HEK293 (cell line): ENCODE results near the gene GGNBP2.

Source experiments
- CTCF ChIA-PET: fragments of 350-600 bp; formaldehyde crosslinking; extraction: SDS; loops from one replicate; lab custom pipeline; 2021; ENCODE audit warnings: antibody characterized with exemption; lab: Yijun Ruan, JAX
- POLR2A ChIA-PET: fragments of 300-600 bp; formaldehyde crosslinking; extraction: SDS; loops from one replicate; lab custom pipeline; 2020; ENCODE audit warnings: antibody characterized with exemption, inconsistent platforms; lab: Yijun Ruan, JAX
- H3K27ac ChIP-seq: fragments of 200-500 bp; sonication (Bioruptor generic); 2 replicates; pipeline ENCODE4 v1.5.1; 2014; ENCODE audit warnings: low read depth, low read length, control low read depth, inconsistent platforms; ENCODE audit errors: extremely low read depth
- H3K36me3 ChIP-seq, 2 experiments: fragments of 200-500 bp in 1 of 2; sonication (Bioruptor generic) in 1 of 2; 1 replicate in 1 of 2; 2 replicates in 1 of 2; pipeline ENCODE4 v1.5.1; 2014 to 2017; ENCODE audit warnings: inconsistent platforms in 2 of 2, low read length in 2 of 2; ENCODE audit not compliant: control insufficient read depth in 2 of 2, insufficient read depth in 1 of 2
- H3K4me1 ChIP-seq: fragments of 200-500 bp; sonication (Bioruptor generic); 2 replicates; pipeline ENCODE4 v1.5.1; 2014; ENCODE audit warnings: mild to moderate bottlenecking, low read length, inconsistent platforms; ENCODE audit not compliant: control insufficient read depth, insufficient read depth
- H3K4me3 ChIP-seq: 2 replicates; pipeline ENCODE4 v1.5.1; 2011; ENCODE audit warnings: low read depth, mild to moderate bottlenecking, control low read depth, low read length, moderate library complexity
- H3K9me3 ChIP-seq: fragments of 200-500 bp; sonication (Bioruptor generic); 2 replicates; pipeline ENCODE4 v1.5.1; 2014; ENCODE audit warnings: low read depth, low read length, inconsistent platforms; ENCODE audit not compliant: control insufficient read depth, insufficient read depth
- BCL11B ChIP-seq: fragments of 450-650 bp; formaldehyde crosslinking; IDR thresholded peaks from 2 replicates; pipeline ENCODE4 v1.5.1; 2016; ENCODE audit warnings: low read depth, missing biosample characterization, missing genetic modification characterization
- EGR2 ChIP-seq: fragments of 450-650 bp; formaldehyde crosslinking; IDR thresholded peaks from 2 replicates; pipeline ENCODE4 v1.5.1; 2016; ENCODE audit warnings: low read depth, missing biosample characterization, missing genetic modification characterization
- HOXA7 ChIP-seq: sonication (generic); formaldehyde crosslinking; IDR thresholded peaks from 2 replicates; pipeline ENCODE4 v1.8.1; 2022; ENCODE audit warnings: missing genetic modification reagents, borderline replicate concordance
- IKZF3 ChIP-seq: fragments of 450-650 bp; IDR thresholded peaks from 2 replicates; pipeline ENCODE4 v1.5.0; 2018; ENCODE audit warnings: missing biosample characterization, mild to moderate bottlenecking, missing genetic modification characterization, moderate library complexity
- KLF8 ChIP-seq: fragments of 450-650 bp; formaldehyde crosslinking; IDR thresholded peaks from 2 replicates; pipeline ENCODE4 v1.5.1; 2016; ENCODE audit warnings: missing biosample characterization, missing genetic modification characterization
- MYNN ChIP-seq: fragments of 450-650 bp; formaldehyde crosslinking; IDR thresholded peaks from 2 replicates; pipeline ENCODE4 v1.5.1; 2016; ENCODE audit warnings: missing biosample characterization, missing genetic modification characterization, borderline replicate concordance
- ZBTB48 ChIP-seq: fragments of 450-650 bp; formaldehyde crosslinking; IDR thresholded peaks from 2 replicates; pipeline ENCODE4 v1.5.1; 2016; ENCODE audit warnings: missing biosample characterization, missing genetic modification characterization
- ZEB2 ChIP-seq: fragments of 450-650 bp; formaldehyde crosslinking; IDR thresholded peaks from 2 replicates; pipeline ENCODE4 v1.5.1; 2016; ENCODE audit warnings: missing biosample characterization, missing genetic modification characterization
- ZFHX2 ChIP-seq: fragments of 450-650 bp; formaldehyde crosslinking; conservative IDR thresholded peaks from 2 replicates; pipeline ENCODE4 v1.5.1; 2016; ENCODE audit warnings: missing biosample characterization, missing genetic modification characterization
- ZFP37 ChIP-seq: fragments of 450-650 bp; formaldehyde crosslinking; IDR thresholded peaks from 2 replicates; pipeline ENCODE4 v1.5.1; 2016; ENCODE audit warnings: missing biosample characterization, missing genetic modification characterization
- ZFP69B ChIP-seq: fragments of 450-650 bp; formaldehyde crosslinking; IDR thresholded peaks from 2 replicates; pipeline ENCODE4 v1.5.1; 2016; ENCODE audit warnings: missing biosample characterization, missing genetic modification characterization
- ZIC2 ChIP-seq: fragments of 450-650 bp; formaldehyde crosslinking; IDR thresholded peaks from 2 replicates; pipeline ENCODE4 v1.5.1; 2016; ENCODE audit warnings: missing biosample characterization, missing genetic modification characterization
- ZNF114 ChIP-seq: fragments of 450-650 bp; formaldehyde crosslinking; IDR thresholded peaks from 2 replicates; pipeline ENCODE4 v1.5.0; 2017; ENCODE audit warnings: missing biosample characterization, missing genetic modification characterization
- ZNF121 ChIP-seq: fragments of 450-650 bp; formaldehyde crosslinking; IDR thresholded peaks from 2 replicates; pipeline ENCODE4 v1.5.1; 2016; ENCODE audit warnings: missing biosample characterization, missing genetic modification characterization
- ZNF140 ChIP-seq: fragments of 450-650 bp; formaldehyde crosslinking; IDR thresholded peaks from 2 replicates; pipeline ENCODE4 v1.5.1; 2016; ENCODE audit warnings: missing biosample characterization, missing genetic modification characterization
- ZNF292 ChIP-seq: fragments of 450-650 bp; formaldehyde crosslinking; IDR thresholded peaks from 2 replicates; pipeline ENCODE4 v1.5.1; 2016; ENCODE audit warnings: low read depth, missing biosample characterization, missing genetic modification characterization, borderline replicate concordance
- ZNF366 ChIP-seq: fragments of 450-650 bp; formaldehyde crosslinking; conservative IDR thresholded peaks from 2 replicates; pipeline ENCODE4 v1.5.1; 2016; ENCODE audit warnings: missing biosample characterization, missing genetic modification characterization
- ZNF48 ChIP-seq: fragments of 450-650 bp; formaldehyde crosslinking; IDR thresholded peaks from 2 replicates; pipeline ENCODE4 v1.5.1; 2016; ENCODE audit warnings: missing biosample characterization, missing genetic modification characterization
- ZNF544 ChIP-seq: fragments of 450-650 bp; formaldehyde crosslinking; IDR thresholded peaks from 2 replicates; pipeline ENCODE4 v1.5.0; 2017; ENCODE audit warnings: missing biosample characterization, missing genetic modification characterization
- ZNF600 ChIP-seq: fragments of 450-650 bp; formaldehyde crosslinking; IDR thresholded peaks from 2 replicates; pipeline ENCODE4 v1.5.1; 2016; ENCODE audit warnings: missing biosample characterization, missing genetic modification characterization
- ZNF610 ChIP-seq: fragments of 450-650 bp; formaldehyde crosslinking; IDR thresholded peaks from 2 replicates; pipeline ENCODE4 v1.5.1; 2016; ENCODE audit warnings: missing biosample characterization, missing genetic modification characterization, borderline replicate concordance
- ZNF621 ChIP-seq: fragments of 450-650 bp; formaldehyde crosslinking; IDR thresholded peaks from 2 replicates; pipeline ENCODE4 v1.5.1; 2017; ENCODE audit warnings: missing biosample characterization, missing genetic modification characterization
- ZNF658 ChIP-seq: fragments of 450-650 bp; formaldehyde crosslinking; IDR thresholded peaks from 2 replicates; pipeline ENCODE4; 2016; ENCODE audit warnings: missing biosample characterization, missing genetic modification characterization
- ZNF677 ChIP-seq: fragments of 450-650 bp; IDR thresholded peaks from 2 replicates; pipeline ENCODE4 v1.5.0; 2018; ENCODE audit warnings: missing biosample characterization, mild to moderate bottlenecking, missing genetic modification characterization, moderate library complexity
- ZNF830 ChIP-seq: fragments of 450-650 bp; IDR thresholded peaks from 2 replicates; pipeline ENCODE4 v1.5.0; 2018; ENCODE audit warnings: missing biosample characterization, missing genetic modification characterization, low read depth, mild to moderate bottlenecking, moderate library complexity
- ZNF843 ChIP-seq: fragments of 450-650 bp; formaldehyde crosslinking; IDR thresholded peaks from 2 replicates; pipeline ENCODE4 v1.5.1; 2016; ENCODE audit warnings: missing biosample characterization, missing genetic modification characterization
- TF ChIP-seq, protein P1 (sequence below): fragments of 450-650 bp; formaldehyde crosslinking; IDR thresholded peaks from 2 replicates; pipeline ENCODE4 v1.5.1; 2016; ENCODE audit warnings: missing biosample characterization, missing genetic modification characterization, low read depth
- TF ChIP-seq, protein P2 (sequence below): fragments of 450-650 bp; formaldehyde crosslinking; IDR thresholded peaks from 2 replicates; pipeline ENCODE4 v1.5.1; 2016; ENCODE audit warnings: missing biosample characterization, missing genetic modification characterization
- TF ChIP-seq, protein P3 (sequence below): fragments of 450-650 bp; formaldehyde crosslinking; optimal IDR thresholded peaks from 2 replicates; pipeline ENCODE3; 2016; ENCODE audit warnings: missing biosample characterization, mild to moderate bottlenecking, missing genetic modification characterization
- TF ChIP-seq, protein P4 (sequence below): fragments of 450-650 bp; IDR thresholded peaks from 2 replicates; pipeline ENCODE4 v1.5.1; 2018; ENCODE audit warnings: missing biosample characterization, missing genetic modification characterization

The GGNBP2 gene

DNA sequence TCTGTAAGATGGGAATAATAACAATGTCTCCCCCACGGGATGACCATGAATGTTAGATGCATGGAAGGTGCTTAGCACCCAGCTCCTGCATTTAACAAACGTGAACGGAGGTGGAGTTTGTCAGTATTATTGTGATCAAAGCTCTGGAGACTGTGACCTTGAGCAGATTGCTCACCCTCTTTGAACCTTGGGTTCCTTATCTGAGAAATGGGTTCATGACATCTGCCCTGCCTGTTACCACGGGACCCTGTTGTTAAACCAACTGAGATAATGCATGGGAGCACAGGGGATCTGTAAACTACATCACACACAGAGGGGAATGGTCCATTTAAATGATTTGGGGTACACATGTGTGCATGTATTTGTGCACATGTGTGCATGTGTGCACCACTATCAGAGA is 86.3 kb downstream of the GGNBP2 start (continued):
- TF ChIP-seq ZEB2 (tag by site-specific recombination), result no peak
- TF ChIP-seq ZNF621 (tag by site-specific recombination), result no peak
- TF ChIP-seq ZNF843 (tag by site-specific recombination), result no peak
- TF ChIP-seq ZNF677 (tag by site-specific recombination), result no peak
- TF ChIP-seq, all 188 proteins: peak for 0

DNA sequence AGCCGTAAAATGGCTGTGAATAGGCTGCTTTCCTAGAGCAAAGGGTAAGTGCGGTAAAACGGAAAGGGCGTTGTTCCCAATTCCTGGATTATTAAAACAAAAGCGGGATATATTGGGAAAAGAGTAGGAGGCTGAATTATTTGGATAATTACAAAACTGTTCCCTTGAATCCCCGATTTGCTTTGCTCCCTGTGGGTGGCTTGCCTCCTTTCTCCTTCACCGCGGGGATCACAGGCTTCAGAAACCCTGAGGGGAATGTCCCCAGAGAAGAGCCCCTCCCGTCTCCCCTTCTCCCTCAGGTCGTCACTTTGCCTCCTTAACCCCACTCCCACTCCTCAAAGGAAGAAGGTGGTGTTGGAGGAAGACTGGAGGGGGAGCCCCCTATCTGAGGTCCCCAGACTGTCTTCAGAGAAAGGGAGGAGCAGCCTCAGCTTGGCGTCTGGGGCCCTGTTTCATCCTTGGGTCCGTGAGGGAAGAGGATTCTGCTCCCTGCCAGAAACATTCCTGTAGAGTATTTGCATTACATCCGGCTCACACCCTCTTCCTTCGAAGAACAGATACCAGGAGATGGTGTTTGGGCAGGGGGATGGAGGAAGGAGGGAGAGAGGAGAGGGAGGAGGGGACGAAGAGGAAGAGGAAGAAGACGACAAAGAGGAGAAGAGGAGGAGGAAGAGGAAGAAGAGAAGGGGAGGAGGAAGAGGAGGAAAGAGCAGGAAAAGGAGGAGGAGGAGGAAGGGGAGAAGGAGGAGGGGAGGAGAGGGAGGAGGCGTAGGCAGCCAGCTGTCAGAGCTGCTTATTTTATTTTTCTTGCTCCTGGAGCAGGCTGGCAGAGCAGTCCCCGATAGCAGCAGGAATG is 88.4 kb downstream of the GGNBP2 start:
- CTCF ChIA-PET, result interaction anchor here (1.0 to 8.6 kb wide), 6 partner anchors 8 to 422 kb away, joined by 4 to 84 read pairs (median 8); no protein-coding TSS in a partner anchor
- Histone ChIP-seq H3K4me1 (no peaks in the 10 kb centered on the region), H3K4me3 (no peak overlapping the region), H3K36me3 (no peaks in the 10 kb centered on the region), H3K27ac (no peak overlapping the region), H3K9me3 (no peaks in the 10 kb centered on the region)
- POLR2A ChIA-PET, result interaction anchor here (0.6 kb wide), 2 partner anchors 93 to 125 kb away, joined by 4 read pairs; no protein-coding TSS in a partner anchor
- TF ChIP-seq KLF8 (tag by site-specific recombination) (no peak), ZIC2 (tag by site-specific recombination) (no peak), ZNF658 (tag by site-specific recombination) (no peak), ZNF292 (tag by site-specific recombination) (no peak), IKZF3 (tag by site-specific recombination) (no peak), ZNF610 (tag by site-specific recombination) (no peak), ZNF140 (tag by site-specific recombination) (no peak), ZNF366 (tag by site-specific recombination) (peak; percentile 46; the same call in 1 of the 2 replicates), ZFP69B (tag by site-specific recombination) (no peak), MYNN (tag by site-specific recombination) (no peak), ZNF48 (tag by site-specific recombination) (no peak), ZFP37 (tag by site-specific recombination) (no peak), ZNF114 (tag by site-specific recombination) (no peak), HOXA7 (CRISPR knock-in tag) (no peak), ZFHX2 (tag by site-specific recombination) (peak; percentile 87), EGR2 (tag by site-specific recombination) (peak; percentile 96), ZNF121 (no peak), ZNF544 (tag by site-specific recombination) (no peak), BCL11B (tag by site-specific recombination) (no peak), ZNF600 (tag by site-specific recombination) (no peak), ZBTB48 (tag by site-specific recombination) (no peak), ZNF830 (tag by site-specific recombination) (no peak)
- TF ChIP-seq, protein P1, sequence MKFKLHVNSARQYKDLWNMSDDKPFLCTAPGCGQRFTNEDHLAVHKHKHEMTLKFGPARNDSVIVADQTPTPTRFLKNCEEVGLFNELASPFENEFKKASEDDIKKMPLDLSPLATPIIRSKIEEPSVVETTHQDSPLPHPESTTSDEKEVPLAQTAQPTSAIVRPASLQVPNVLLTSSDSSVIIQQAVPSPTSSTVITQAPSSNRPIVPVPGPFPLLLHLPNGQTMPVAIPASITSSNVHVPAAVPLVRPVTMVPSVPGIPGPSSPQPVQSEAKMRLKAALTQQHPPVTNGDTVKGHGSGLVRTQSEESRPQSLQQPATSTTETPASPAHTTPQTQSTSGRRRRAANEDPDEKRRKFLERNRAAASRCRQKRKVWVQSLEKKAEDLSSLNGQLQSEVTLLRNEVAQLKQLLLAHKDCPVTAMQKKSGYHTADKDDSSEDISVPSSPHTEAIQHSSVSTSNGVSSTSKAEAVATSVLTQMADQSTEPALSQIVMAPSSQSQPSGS, result no peak
- TF ChIP-seq, protein P2, sequence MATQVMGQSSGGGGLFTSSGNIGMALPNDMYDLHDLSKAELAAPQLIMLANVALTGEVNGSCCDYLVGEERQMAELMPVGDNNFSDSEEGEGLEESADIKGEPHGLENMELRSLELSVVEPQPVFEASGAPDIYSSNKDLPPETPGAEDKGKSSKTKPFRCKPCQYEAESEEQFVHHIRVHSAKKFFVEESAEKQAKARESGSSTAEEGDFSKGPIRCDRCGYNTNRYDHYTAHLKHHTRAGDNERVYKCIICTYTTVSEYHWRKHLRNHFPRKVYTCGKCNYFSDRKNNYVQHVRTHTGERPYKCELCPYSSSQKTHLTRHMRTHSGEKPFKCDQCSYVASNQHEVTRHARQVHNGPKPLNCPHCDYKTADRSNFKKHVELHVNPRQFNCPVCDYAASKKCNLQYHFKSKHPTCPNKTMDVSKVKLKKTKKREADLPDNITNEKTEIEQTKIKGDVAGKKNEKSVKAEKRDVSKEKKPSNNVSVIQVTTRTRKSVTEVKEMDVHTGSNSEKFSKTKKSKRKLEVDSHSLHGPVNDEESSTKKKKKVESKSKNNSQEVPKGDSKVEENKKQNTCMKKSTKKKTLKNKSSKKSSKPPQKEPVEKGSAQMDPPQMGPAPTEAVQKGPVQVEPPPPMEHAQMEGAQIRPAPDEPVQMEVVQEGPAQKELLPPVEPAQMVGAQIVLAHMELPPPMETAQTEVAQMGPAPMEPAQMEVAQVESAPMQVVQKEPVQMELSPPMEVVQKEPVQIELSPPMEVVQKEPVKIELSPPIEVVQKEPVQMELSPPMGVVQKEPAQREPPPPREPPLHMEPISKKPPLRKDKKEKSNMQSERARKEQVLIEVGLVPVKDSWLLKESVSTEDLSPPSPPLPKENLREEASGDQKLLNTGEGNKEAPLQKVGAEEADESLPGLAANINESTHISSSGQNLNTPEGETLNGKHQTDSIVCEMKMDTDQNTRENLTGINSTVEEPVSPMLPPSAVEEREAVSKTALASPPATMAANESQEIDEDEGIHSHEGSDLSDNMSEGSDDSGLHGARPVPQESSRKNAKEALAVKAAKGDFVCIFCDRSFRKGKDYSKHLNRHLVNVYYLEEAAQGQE (tag by site-specific recombination), result no peak
- TF ChIP-seq, protein P3, sequence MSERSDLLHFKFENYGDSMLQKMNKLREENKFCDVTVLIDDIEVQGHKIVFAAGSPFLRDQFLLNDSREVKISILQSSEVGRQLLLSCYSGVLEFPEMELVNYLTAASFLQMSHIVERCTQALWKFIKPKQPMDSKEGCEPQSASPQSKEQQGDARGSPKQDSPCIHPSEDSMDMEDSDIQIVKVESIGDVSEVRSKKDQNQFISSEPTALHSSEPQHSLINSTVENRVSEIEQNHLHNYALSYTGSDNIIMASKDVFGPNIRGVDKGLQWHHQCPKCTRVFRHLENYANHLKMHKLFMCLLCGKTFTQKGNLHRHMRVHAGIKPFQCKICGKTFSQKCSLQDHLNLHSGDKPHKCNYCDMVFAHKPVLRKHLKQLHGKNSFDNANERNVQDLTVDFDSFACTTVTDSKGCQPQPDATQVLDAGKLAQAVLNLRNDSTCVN (tag by site-specific recombination), result no peak
- TF ChIP-seq, protein P4, sequence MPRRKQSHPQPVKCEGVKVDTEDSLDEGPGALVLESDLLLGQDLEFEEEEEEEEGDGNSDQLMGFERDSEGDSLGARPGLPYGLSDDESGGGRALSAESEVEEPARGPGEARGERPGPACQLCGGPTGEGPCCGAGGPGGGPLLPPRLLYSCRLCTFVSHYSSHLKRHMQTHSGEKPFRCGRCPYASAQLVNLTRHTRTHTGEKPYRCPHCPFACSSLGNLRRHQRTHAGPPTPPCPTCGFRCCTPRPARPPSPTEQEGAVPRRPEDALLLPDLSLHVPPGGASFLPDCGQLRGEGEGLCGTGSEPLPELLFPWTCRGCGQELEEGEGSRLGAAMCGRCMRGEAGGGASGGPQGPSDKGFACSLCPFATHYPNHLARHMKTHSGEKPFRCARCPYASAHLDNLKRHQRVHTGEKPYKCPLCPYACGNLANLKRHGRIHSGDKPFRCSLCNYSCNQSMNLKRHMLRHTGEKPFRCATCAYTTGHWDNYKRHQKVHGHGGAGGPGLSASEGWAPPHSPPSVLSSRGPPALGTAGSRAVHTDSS (tag by site-specific recombination), result peak; percentile 76
